Tibial nerve (tissue), 4 donors: ENCODE results near the gene FAAP20. TPM values are rescaled to one million over a fixed set of nuclear protein-coding genes. Genes with fewer than 3 reads are reported as not detected.

Source experiments
- DNase-seq, 2 donors: peaks; one replicate each; pipeline ENCODE4 v3.0.0-alpha.2; 2019; ENCODE audit warnings: low spot score in 2 of 2
- H3K27ac ChIP-seq, 4 donors: fragments of 200-600 bp; sonication (generic) in 3 of 4; one replicate each; pipeline ENCODE4 v1.5.1; 2017 to 2019; ENCODE audit warnings: mild to moderate bottlenecking in 1 of 4
- H3K27me3 ChIP-seq, 2 donors: fragments of 200-600 bp; sonication (generic) in 1 of 2; one replicate each; pipeline versions ENCODE4 v1.5.1 to v1.6.0; 2017 to 2019
- H3K36me3 ChIP-seq, 3 donors: fragments of 200-600 bp; sonication (generic); one replicate each; pipeline ENCODE4 v1.5.1; 2018 to 2019
- H3K4me1 ChIP-seq, 4 donors: fragments of 200-600 bp; sonication (generic) in 3 of 4; one replicate each; pipeline ENCODE4 v1.5.1; 2017 to 2019
- H3K4me3 ChIP-seq, 4 donors: fragments of 200-600 bp; sonication (generic) in 3 of 4; one replicate each; pipeline ENCODE4 v1.5.1; 2017 to 2019; ENCODE audit warnings: mild to moderate bottlenecking in 1 of 4, moderate library complexity in 1 of 4
- H3K9me3 ChIP-seq, 4 donors: fragments of 200-600 bp; sonication (generic) in 3 of 4; one replicate each; pipeline ENCODE4 v1.5.1; 2017 to 2019
- CTCF ChIP-seq, 5 experiments: fragments of 200-600 bp in 3 of 5; fragments of 450-650 bp in 2 of 5; sonication (generic) in 3 of 5; IDR thresholded peaks; one replicate each; pipeline ENCODE4 v1.5.1; 2016 to 2019; ENCODE audit warnings: antibody characterized with exemption in 5 of 5, mild to moderate bottlenecking in 3 of 5, moderate library complexity in 2 of 5
- EP300 ChIP-seq, 2 donors: sonication (generic); formaldehyde crosslinking; IDR thresholded peaks; one replicate each; pipeline ENCODE4 v1.6.1; 2017; ENCODE audit warnings: antibody characterized with exemption in 2 of 2, mild to moderate bottlenecking in 1 of 2
- POLR2A ChIP-seq, 2 donors: fragments of 450-650 bp; IDR thresholded peaks; one replicate each; pipeline ENCODE4 v1.6.1; 2017; ENCODE audit warnings: antibody characterized with exemption in 2 of 2, mild to moderate bottlenecking in 2 of 2, moderate library complexity in 2 of 2
- WGBS, 2 donors: methylation state at CpG; one replicate each; pipeline ENCODE4 v1.1.5; 2018; 5-methylcytosine and 5-hydroxymethylcytosine counted together
- total RNA-seq, 4 donors: library from RNA; depleted of rRNA; stranded (reverse); fragments of >200 nt; gene quantifications; one replicate each; pipeline ENCODE4 v1.1.0, GENCODE V29; 2016

Gene FAAP20
- total RNA-seq, 4 donors from 2014 or later: 32.8 to 60.9 (median 47.3) TPM

DNA sequence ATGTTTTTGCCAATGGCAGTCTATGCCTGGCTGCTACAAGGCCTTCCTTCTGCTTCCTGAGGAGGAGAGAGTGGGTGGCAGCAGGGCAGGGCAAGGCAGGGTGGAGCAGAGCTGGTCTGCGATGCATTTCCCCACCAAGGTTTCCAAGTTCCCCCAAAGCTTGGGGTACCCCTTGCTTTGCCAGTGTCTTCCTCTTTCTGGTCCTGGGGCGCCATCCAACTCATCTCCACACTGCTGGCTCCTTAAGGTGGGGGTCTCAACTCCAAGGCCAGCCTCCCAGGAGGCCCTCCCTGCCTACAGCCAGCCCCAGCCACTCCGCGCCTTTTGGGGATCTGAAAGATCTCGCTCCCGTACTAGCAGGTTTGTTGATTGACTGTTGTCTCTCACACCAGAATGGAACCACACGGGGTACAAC lies 29.6 kb upstream of the FAAP20 start:
- TF ChIP-seq POLR2A (IDR thresholded peaks at IDR 0.05) (no peak), EP300 (IDR thresholded peaks at IDR 0.05) (no peak), CTCF (IDR thresholded peaks at IDR 0.05) (no peak)
- peak overlapping the region in 1 of 4 donors; percentile 28 for H3K27ac ChIP-seq
- no peaks in the 10 kb centered on the region for H3K36me3 ChIP-seq
- peaks cover 0 to 9% (median 6%) of the 10 kb centered on the region in 4 donors for H3K4me1 ChIP-seq
- WGBS, 2 donors: 81 to 82% methylated on average over 7 of the region's 7 CpGs
- H3K4me3 ChIP-seq: no peak overlapping the region
- no peaks in the 10 kb centered on the region for H3K9me3 ChIP-seq
- no peak for DNase-seq
- H3K27me3 ChIP-seq: no peaks in the 10 kb centered on the region

DNA sequence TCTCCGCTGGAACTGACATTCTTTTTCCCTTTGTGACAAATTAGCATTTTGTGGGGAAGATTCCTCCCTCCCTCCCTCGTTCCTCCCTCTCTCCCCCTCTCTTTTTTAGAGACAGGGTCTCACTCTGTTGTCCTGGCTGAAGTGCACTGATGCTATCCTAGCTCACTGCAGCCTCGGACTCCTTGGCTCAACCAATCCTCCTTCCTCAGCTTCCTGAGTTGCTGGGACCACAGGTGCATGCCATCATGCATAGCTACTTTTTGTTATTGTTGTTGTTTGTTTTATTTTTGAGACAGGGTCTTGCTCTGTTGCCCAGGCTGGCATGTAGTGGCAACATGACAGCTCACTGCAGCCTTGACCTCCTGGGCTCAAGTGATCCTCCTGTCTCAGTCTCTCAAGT lies 26.7 kb upstream of the FAAP20 start:
- Histone ChIP-seq H3K9me3 (no peaks in the 10 kb centered on the region), H3K4me1 (peaks cover 0 to 1% (median under 1%) of the 10 kb centered on the region in 4 donors), H3K36me3 (no peaks in the 10 kb centered on the region), H3K4me3 (no peak overlapping the region), H3K27ac (no peak overlapping the region), H3K27me3 (no peaks in the 10 kb centered on the region)
- no peak for TF ChIP-seq CTCF (IDR thresholded peaks at IDR 0.05)
- no peak for TF ChIP-seq EP300 (IDR thresholded peaks at IDR 0.05)
- TF ChIP-seq POLR2A (IDR thresholded peaks at IDR 0.05): no peak
- 77 to 85% methylated on average over 3 of the region's 3 CpGs for WGBS, 2 donors
- DNase-seq: no peak

DNA sequence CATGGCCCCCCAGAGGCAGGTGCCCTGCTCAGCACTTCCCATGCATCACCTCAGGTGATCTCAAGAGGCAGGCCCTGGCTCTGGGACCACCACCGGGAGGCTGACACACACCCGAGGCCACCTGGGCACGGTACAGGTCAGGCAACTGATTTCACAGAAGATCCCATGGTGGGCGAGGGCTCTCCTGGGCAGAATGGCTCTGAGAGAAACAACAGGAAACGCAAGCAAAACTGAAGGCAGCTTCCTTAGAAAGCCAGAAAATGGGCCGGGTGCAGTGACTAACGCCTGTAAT lies 22.1 kb upstream of the FAAP20 start:
- Histone ChIP-seq H3K4me3 (no peak overlapping the region), H3K9me3 (no peaks in the 10 kb centered on the region), H3K36me3 (no peaks in the 10 kb centered on the region), H3K4me1 (peaks cover 0 to 37% (median 34%) of the 10 kb centered on the region in 4 donors), H3K27ac (no peak overlapping the region), H3K27me3 (no peaks in the 10 kb centered on the region)
- WGBS, 2 donors: 81 to 85% methylated on average over 7 of the region's 7 CpGs
- DNase-seq: no peak
- TF ChIP-seq POLR2A (IDR thresholded peaks at IDR 0.05): no peak
- no peak for TF ChIP-seq EP300 (IDR thresholded peaks at IDR 0.05)
- TF ChIP-seq CTCF (IDR thresholded peaks at IDR 0.05): no peak

DNA sequence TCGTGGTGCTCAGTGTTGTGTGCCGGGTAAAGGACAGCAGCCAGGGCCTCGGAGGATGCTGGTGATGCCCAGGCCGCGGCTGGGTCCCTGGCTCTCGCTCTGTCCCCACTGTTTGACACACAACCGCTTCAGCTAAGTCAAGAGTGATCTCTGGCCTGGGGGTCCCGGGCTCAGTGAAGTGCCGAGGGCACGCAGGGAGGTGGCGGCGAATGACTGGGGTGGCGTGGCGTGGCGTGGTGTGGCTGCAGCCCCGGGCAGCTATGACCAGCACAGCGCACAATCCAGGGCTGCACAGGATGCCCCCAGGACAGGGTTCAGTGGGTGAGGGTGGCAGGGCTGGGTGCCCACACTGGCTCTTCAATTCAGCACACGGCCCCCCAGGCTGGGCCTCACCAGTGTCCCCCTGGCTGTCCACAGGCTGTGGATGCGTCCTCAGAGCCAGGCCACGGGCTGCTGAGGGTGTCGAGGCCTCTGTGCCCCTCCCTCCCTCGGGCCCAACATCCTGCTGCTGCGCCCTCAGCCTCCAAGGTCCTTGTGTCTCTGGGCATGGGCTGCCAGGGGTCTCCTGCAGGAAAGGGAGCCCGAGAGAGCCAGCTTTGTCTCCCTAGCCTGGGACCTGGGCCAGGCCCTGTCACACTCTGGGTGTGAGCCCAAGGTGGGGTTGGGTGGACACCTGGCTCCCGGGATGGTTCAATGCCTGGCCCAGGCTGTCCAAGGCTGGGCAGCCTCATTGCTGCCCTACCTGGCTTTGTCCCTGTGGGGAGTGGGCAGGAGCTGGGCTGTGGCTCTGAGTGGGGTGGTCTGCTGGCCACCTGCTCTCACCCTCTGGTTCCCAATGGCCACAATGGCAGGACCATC lies 21.6 kb upstream of the FAAP20 start:
- Histone ChIP-seq H3K27ac (peak overlapping the region in 1 of 4 donors; percentile 98), H3K4me3 (no peak overlapping the region), H3K9me3 (no peaks in the 10 kb centered on the region), H3K27me3 (no peaks in the 10 kb centered on the region), H3K36me3 (no peaks in the 10 kb centered on the region), H3K4me1 (peaks cover 0 to 37% (median 34%) of the 10 kb centered on the region in 4 donors)
- WGBS, 2 donors: 86 to 91% methylated on average over 14 to 24 of the region's 25 CpGs
- TF ChIP-seq EP300 (IDR thresholded peaks at IDR 0.05): no peak
- TF ChIP-seq CTCF (IDR thresholded peaks at IDR 0.05): no peak
- TF ChIP-seq POLR2A (IDR thresholded peaks at IDR 0.05): no peak
- DNase-seq: no peak

DNA sequence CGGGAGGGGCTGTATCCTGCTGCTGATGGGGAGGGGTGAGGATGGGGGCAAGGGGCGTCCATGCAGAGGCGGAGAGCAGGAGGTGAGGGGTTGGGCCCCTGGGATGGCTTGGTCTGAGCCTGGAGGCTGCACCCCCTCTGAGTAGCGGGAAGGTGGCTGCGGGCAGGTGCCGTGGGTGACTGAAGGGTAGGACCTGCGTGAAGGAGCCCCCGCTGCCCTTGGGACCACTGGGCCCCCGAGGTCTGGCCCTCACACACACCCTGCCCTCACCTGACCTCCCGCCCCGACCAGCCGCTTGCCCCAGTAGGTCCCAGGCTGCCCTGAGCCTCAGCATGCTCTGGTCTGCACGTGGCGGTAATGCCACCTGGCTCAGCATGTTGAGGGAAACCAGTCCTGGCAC lies 20.8 kb upstream of the FAAP20 start:
- H3K4me3 ChIP-seq: no peak overlapping the region
- H3K36me3 ChIP-seq: no peaks in the 10 kb centered on the region
- DNase-seq: no peak
- WGBS, 2 donors: 80 to 90% methylated on average over 9 to 14 of the region's 14 CpGs
- H3K4me1 ChIP-seq: peaks cover 0 to 42% (median 35%) of the 10 kb centered on the region in 4 donors
- TF ChIP-seq POLR2A (IDR thresholded peaks at IDR 0.05) (no peak), CTCF (IDR thresholded peaks at IDR 0.05) (no peak), EP300 (IDR thresholded peaks at IDR 0.05) (no peak)
- H3K27me3 ChIP-seq: no peaks in the 10 kb centered on the region
- peak overlapping the region; percentile 88 to 99 (median 98) for H3K27ac ChIP-seq
- no peaks in the 10 kb centered on the region for H3K9me3 ChIP-seq
